A549 treated with dexamethasone at 1 μM for 4 hours (cell line): ENCODE measurements around the gene LCN2. TPM values are rescaled to one million over a fixed set of nuclear protein-coding genes. Genes with fewer than 3 reads are reported as not detected.

Experiments
- total RNA-seq: library from RNA; stranded (reverse); fragments of 200-300 nt; extraction: Qiagen RNA extraction; gene quantifications from 5 replicates; pipeline ENCODE4 v1.2.3, GENCODE V29; 2022

The LCN2 gene
- 2.8 to 7.2 TPM (median 3.2 TPM) in 5 replicates for total RNA-seq

DNA sequence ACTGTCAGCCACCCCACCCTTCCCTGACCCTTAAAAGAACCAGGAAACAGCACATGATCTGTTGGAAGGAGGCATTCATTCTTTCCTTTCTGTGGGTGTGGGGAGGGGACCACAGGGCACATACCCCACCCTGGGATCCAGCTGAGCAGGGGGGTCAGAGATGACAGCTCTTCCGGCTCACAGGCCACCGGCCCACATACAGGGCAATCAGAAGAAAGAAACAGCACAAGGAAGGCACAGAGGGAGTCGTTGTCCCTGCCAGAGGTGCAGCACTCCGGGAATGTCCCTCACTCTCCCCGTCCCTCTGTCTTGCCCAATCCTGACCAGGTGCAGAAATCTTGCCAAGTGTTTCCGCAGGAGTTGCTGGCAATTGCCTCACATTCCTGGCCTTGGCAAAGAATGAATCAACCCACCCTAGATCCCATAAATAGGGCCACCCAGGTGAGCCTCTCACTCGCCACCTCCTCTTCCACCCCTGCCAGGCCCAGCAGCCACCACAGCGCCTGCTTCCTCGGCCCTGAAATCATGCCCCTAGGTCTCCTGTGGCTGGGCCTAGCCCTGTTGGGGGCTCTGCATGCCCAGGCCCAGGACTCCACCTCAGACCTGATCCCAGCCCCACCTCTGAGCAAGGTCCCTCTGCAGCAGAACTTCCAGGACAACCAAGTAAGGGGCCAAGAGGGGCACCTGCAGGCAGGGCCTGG lies at the start of gene LCN2:
TSS of gene LCN2 (plus strand) at position 453 of the 701 bp plus-strand sequence. CDS start at position 526, 73 bp downstream.

DNA sequence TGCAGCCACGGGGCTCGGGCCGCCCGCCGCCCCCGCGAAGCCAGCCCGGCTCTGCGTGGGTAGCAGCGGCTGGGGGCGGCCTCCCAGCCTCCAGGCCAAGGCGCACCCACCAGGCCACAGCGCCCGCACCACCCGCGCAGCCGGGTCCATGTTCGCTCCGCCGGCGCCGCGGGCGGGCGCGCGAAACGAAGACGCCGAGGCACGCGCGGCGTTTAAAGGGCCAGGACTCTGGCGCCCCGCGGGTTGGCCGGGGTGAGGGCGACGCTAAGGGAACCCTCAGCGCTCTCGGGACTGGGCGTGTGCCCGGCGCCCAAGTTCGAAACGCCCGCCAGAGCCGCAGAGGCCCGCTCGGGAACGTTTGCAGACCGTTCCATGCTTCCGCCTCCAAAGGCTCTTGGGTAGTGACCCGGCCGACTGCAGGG lies 21.7 kb upstream of the LCN2 start, which contains the start of gene PTGES2:
TSS of gene PTGES2 (minus strand) at position 162 of the 422 bp plus-strand sequence. CDS start at position 150, 12 bp downstream.

DNA sequence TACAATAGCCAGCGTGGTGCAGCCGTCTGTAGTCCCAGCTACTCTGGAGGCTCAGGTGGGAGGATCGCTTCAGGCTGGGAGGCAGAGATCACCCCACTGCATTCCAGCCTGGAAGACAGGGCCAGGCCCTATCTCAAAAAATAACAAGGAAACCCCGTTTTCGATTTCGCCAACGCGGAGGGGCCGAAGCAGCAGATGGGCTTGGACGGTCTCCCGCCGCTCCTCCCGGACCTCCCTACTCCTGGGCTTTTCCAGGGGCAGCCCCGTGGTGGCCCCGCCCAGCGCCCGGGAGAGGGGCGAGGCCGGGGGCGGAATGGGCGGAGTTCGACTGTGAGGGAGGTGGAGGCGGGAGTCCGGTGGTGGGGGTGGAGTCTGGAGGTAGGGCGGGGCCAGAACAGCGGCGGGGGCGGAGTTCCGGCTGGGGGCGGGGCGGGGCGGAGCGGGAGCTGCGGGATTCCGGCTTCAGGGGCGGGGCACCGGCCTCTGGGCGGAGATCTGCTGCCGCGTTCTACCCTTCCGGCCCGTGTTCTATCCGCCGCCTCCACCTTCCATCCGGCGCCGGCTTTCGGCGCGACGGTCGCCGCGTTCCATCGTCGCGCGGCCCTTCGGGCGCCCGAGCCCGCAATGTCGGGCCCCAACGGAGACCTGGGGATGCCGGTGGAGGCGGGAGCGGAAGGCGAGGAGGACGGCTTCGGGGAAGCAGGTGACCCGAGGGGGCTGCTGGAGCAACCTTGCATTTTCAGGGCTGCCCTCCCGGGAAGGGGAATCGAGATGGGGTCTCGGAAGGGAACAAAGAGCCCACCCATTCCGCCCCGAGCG lies 10.7 kb downstream of the LCN2 start, which contains the start of gene BBLN:
TSS of gene BBLN (plus strand) at position 482 of the 819 bp plus-strand sequence. CDS start at position 625, 143 bp downstream.

DNA sequence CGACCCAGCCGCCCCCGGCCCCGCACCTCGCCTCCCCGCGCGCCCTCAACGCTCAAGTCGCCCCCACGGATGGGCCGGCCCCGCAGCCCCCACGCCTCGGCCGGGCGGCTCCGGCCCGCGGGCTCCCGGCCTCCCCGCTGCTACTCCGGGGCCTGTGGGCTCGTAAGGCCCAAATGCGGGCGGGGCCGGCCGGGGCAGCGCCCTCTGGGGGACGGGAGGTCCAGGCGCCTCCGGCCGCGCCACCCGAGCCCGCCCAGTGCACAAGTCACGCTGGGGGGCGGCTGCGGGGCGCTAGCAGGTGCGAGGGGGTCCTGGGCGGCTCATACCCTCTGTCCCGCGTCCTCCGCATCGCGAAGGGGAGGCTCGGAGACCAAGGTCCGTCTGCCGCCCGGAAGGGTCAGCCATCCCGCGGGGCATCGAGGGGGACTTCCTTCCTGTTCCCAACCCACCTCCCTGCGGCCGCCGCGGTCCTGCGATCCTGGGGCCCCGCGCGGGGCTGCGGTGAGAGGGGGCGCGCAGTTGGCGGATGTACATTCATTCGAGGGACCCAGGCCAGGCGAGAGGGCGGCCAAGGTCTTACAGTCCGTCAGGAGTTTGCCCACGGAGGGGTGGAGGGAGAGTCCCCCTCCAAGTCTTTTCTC lies 42.3 kb downstream of the LCN2 start, which contains the start of gene CIZ1:
TSS of gene CIZ1 (minus strand) at position 167 of the 641 bp plus-strand sequence. CDS start 715 bp downstream, outside the sequence.

Other genes starting within 250 kb of the LCN2 start
- 19.3 to 24.9 TPM (median 21.5 TPM) in 5 replicates for gene ST6GALNAC6, start 249.8 kb upstream of the LCN2 start, total RNA-seq
- 9.3 to 19.4 TPM (median 16.2 TPM) in 5 replicates for gene ST6GALNAC4, start 232.4 kb upstream of the LCN2 start, total RNA-seq
- 1.2 to 2.0 TPM (median 1.6 TPM) in 5 replicates for gene PIP5KL1, start 218.7 kb upstream of the LCN2 start, total RNA-seq
- 35.5 to 42.3 TPM (median 41.1 TPM) in 5 replicates for gene DPM2, start 211.6 kb upstream of the LCN2 start, total RNA-seq
- 32.2 to 51.9 TPM (median 43.0 TPM) in 5 replicates for gene EEIG1, start 168.5 kb upstream of the LCN2 start, total RNA-seq
- gene NAIF1, start 82.1 kb upstream of the LCN2 start, total RNA-seq: 4.9 to 8.2 TPM (median 7.3 TPM) in 5 replicates
- 7.0 to 8.3 TPM (median 7.7 TPM) in 5 replicates for gene SLC25A25, start 81.2 kb upstream of the LCN2 start, total RNA-seq
- 72.5 to 107 TPM (median 99.1 TPM) in 5 replicates for gene PTGES2, start 21.7 kb upstream of the LCN2 start, total RNA-seq
- 37.1 to 68.4 TPM (median 58.2 TPM) in 5 replicates for gene BBLN, start 10.8 kb downstream of the LCN2 start, total RNA-seq
- 65.3 to 106 TPM (median 101 TPM) in 5 replicates for gene CIZ1, start 42.1 kb downstream of the LCN2 start, total RNA-seq
- 62.4 to 106 TPM (median 95.8 TPM) in 5 replicates for gene DNM1, start 53.9 kb downstream of the LCN2 start, total RNA-seq
- 32.7 to 51.6 TPM (median 49.0 TPM) in 5 replicates for gene GOLGA2, start 126.6 kb downstream of the LCN2 start, total RNA-seq
- 40.0 to 45.3 TPM (median 42.0 TPM) in 5 replicates for gene SWI5, start 126.8 kb downstream of the LCN2 start, total RNA-seq
- 37.3 to 48.1 TPM (median 45.7 TPM) in 5 replicates for gene TRUB2, start 173.0 kb downstream of the LCN2 start, total RNA-seq
- 52.3 to 62.0 TPM (median 59.4 TPM) in 5 replicates for gene COQ4, start 173.4 kb downstream of the LCN2 start, total RNA-seq
- gene SLC27A4, start 191.1 kb downstream of the LCN2 start, total RNA-seq: 30.9 to 49.0 TPM (median 46.0 TPM) in 5 replicates
- 65.0 to 80.0 TPM (median 77.2 TPM) in 5 replicates for gene URM1, start 221.9 kb downstream of the LCN2 start, total RNA-seq